Measurements from ENCODE around the gene DHRSX.
A peak's percentile ranks its signal among the peaks of the same experiment; 100 is the strongest.
"Not testable (repeated sequence)": the region's sequence is repeated elsewhere in the genome, so short reads cannot be mapped to it uniquely, and the experiment has no call there.

The DHRSX gene

DNA sequence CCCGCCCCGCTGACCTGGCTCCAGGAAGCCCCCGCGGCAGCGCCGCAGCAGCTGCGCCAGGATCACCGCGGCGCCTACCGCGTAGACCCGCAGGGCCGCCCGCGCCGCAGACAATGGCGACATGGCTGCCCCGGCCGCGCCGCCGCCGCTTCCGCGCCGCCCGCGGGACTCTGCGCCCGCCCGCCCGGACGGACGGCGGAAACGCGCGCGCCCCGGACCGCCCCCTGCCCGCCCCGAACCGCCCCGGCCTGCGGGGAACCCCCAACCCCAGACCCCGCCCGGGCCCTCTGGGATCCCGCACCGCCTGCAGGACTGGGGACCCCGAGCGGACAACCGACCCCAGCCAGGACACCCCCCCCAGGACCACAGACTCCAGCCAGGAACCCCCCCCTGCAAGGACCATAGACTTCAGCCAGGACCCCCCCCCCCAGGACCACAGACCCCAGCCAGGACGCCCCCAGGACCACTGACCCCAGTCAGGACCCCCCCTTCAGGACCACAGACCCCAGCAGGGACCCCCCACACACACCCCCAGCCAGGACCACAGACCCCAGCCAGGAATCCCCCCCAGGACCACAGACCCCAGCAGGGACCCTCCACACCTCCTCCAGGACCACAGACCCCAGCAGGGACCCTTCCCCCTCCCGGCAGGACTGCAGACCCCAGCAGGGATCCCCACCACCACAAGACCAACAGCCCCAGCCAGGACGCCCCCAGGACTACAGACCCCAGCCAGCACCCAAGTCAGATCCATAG lies at the start of gene DHRSX, which contains the start of gene ZBED1:
DHRSX (minus strand) TSS at position 174 of the 756 bp plus-strand sequence; CDS start at position 123, 51 bp downstream.
ZBED1 (minus strand) TSS at position 174 of the 756 bp plus-strand sequence. CDS start 10,257 bp downstream, outside the sequence.
- peak; percentile 70 for DNase-seq

- DNase-seq: no peak
These were observed 49.1 kb upstream of the DHRSX start for GRCh38 chrX:2549876-2550275.

DNA sequence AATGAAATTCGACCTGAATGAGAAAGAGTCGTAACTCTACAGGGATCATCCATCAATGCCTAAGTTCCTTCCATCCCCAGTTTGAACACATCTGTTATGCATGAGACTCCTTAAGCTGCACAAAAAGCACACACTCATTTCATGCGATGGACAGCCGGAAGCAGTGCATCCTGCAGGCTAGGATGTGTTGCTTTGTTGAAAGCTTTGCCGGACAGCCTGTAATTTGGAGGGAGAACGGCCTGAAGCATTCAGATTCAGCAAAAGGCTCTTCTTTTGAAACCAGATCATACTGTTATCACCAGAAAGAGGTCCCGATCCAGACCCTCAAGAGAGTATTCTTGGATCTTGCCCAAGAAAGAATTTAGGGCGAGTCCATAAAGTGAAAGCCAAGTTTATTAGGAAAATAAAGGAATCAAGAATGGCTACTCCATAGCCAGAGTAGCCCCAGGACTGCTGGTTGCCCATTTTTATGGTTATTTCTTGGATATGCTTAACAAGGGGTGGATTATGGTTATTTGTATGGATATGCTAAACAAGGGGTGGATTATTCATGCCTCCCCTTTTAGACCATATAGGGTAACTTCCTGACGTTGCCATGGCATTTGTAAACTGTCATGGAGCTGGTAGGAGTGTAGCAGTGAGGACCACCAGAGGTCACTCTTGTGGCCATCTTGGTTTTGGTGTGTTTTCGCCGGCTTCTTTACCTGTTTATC lies 48.1 kb upstream of the DHRSX start:
- DNase-seq: no peak

- DNase-seq: no peak
These were observed 47.0 kb upstream of the DHRSX start for GRCh38 chrX:2547736-2548135.

GRCh38 chrX:2546496-2546895 lies 45.7 kb upstream of the DHRSX start:
- no peak for DNase-seq

GRCh38 chrX:2545144-2545543 lies 44.4 kb upstream of the DHRSX start:
- DNase-seq: no peak

DNA sequence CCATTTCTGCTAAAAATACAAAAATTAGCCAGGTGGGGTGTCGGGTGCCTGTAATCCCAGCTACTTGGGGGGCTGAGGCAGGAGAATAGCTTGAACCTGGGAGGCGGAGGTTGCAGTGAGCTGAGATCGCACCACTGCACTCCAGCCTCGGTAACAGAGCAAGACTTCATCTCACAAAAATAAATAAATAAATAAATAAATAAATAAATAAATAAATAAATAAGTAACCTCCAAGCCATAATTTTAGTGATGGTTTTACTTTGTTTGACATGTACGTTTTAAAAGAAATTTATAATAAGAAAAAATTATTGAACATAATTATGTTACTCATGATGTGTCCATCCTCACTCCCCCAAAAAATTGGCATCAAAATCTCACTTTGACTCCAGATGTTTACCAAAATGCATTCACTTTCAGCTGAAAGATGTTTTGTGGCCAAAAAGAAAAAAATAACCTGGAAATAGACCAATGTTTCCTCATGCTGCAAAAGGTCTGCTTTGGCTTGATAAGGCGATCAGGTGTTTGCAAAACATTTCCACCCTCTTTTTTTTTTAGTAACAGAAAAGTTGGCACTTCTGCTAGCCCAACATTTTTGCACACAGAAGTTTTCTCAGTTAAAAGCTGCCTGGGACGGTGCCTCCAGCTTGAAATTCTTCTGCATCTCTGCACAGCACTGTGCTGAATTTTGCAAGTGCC lies 42.2 kb upstream of the DHRSX start:
- no peak for DNase-seq

DNA sequence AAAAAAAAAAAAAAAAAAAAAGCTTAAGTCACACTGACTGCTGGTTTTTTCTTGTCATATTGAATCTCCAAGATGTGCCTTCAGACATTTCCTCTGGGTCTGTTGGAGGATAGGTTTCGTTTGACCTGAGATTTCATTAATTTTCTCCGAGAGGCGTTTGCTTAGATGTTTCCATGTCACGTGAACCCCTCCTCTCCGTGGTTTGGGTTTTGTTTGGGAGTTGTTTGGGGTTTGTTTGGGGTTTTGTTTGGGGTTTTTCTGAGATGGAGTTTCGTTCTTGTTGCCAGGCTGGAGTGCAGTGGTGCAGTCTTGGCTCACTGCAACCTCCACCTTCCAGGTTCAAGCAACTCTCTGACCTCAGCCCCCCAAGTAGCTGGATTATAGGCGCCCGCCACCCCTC lies 40.8 kb upstream of the DHRSX start:
- DNase-seq: no peak

DNA sequence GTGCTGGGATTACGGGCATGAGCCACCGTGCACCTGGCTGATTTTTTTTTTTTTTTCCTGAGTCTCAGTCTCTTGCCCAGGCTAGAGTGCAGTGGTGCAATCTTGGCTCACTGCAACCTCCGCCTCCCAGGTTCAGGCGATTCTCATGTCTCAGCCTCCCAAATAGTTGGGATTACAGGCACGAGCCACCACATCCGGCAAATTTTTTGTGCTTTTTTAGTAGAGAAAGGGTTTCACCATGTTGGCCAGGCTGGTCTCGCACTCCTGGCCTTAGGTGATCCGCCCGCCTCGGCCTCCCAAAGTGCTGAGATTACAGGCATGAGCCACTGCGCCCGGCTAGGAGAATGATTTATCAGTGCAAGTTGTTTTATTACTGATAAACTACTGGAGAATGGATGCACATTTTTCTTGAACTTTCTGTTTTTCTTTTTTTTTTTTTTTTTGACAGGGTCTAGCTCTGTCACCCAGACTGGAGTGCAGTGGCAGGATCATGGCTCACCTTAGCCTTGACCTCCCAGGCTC lies 39.7 kb upstream of the DHRSX start:
- DNase-seq: no peak

DNA sequence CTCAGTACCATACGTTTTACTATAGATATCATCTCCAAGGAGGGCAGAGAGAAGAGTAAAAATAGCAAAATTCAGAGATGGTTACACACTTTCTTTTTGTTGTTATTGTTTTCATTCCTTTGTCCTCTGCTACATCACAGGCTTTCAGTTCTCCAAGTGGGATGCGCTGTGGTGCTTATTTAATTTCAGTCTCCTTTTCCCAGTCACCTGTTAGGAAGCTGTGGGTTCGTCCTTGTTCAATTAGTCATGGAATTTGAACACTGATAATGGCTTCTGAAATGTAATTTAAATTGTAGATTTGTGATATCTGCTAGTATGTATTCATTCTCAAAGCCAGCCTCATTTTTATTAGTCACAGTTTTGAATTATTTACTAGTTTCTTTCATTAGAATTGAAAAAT lies 38.8 kb upstream of the DHRSX start:
- no peak for DNase-seq

DNA sequence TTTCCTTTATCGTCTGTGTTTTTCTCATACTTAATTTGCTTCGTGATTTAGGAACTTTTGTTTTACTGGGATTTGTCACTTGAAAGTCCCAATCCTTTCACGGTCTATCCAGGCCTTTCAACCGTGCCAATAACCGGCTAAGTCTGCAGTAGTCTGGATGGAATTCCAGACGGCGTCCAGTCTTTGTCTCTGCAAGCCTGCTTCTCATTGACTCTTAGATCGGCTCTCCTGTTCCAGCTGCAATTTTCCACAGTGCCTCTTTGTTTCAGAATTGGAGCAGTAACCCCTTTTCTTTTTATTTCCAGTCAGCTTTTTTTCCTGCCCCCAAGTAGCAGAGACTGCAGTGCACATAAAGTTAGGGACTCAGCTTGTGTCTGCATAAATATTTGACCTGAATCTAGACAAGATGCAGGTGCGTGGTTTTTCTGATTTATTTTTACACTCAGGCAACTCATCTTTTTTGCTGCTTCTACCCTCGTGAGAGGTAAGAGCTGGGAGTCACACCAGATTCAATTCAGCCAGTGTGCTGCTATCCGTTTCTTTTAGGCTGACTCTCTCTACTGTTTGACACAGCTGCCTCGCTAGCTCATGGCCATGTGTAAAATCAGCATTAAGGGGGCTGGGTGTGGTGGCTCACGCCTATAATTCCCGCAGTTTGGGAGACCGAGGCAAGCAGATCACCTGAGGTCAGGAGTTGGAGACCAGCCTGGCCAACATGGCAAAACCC lies 37.4 kb upstream of the DHRSX start:
- DNase-seq: no peak

DNA sequence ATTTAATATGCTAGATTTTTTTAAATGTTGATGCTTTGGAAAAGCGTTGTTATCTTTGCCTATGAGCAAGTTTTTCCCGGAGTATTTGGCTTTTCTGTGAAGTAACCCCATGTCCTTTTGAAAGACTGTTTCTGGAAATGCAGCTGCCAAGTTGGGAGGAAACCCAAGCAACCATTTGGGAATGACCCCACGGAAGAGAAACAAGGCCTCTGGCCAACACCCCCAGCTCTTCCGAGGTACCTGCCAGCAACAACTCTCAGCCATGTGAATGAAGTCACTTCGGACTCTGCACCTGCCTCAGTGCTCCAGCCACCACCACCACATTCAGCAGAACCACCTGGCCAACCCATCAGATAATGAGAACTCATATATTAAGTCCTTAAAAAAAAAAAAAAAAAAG lies 36.2 kb upstream of the DHRSX start:
- DNase-seq: no peak

- DNase-seq: no peak
These were observed 35.4 kb upstream of the DHRSX start for GRCh38 chrX:2536141-2536540.

DNA sequence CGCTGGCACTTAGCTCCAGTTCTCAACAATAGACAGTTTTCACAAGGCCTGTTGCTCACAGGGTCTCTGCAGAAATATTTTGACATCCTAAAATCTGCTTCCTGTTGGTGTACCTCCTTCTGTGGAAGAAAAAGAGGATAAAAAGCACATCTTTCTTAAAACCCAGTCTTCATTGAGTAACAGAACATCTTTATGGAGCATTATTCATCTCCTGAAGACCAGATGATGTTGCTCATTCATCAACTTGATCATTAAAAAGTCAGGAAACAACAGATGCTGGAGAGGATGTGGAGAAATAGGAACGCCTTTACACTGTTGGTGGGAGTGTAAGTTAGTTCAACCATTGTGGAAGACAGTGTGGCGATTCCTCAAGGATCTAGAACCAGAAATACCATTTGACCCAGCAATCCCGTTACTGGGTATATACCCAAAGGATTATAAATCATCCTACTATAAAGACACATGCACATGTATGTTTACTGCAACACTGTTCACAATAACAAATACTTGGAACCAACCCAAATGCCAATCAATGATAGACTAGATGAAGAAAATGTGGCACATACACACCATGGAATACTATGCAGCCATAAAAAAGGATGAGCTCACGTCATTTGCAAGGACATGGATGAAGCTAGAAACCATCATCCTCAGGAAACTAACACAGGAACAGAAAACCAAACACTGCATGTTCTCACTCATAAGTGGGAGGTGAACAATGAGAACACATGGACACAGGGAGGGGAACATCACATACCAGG lies 33.7 kb upstream of the DHRSX start:
- not testable (repeated sequence) for DNase-seq

DNA sequence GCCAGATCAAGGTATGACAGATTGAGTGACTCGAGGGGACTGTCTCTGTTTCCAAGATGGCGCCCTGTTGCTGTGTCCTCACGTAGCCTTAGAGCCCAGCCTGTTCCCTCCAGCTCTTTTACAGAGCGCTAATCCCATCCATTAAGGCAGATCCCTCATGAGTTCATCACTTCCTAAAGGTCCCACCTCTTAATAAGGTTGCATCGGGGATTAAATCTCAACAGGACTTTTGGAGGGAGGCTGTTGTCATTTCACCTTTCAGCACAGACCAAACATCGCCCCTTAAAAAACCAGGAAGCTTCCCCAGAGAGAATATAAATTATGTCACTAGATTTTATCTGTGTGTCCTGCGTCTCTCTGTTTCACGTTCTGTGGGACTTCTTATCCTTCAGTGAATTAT lies 32.6 kb upstream of the DHRSX start:
- no peak for DNase-seq

DNA sequence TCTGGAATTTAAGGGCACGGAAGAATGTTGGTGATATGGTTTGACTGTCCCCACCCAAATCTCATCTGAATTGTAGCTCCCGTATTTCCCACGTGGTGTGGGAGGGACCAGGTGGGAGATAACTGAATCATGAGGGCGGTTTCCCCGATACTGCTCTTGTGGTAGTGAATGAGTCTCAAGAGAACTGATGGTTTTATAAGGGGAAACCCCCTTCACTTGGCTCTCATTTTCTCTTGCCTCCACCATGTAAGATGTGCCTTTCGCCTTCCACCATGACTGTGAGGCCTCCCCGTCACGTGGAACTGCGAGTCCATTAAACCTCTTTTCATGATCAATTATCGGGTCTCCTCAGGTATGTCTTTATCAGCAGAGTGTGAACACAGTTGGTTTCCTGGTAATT lies 25.6 kb upstream of the DHRSX start:
- DNase-seq: no peak

DNA sequence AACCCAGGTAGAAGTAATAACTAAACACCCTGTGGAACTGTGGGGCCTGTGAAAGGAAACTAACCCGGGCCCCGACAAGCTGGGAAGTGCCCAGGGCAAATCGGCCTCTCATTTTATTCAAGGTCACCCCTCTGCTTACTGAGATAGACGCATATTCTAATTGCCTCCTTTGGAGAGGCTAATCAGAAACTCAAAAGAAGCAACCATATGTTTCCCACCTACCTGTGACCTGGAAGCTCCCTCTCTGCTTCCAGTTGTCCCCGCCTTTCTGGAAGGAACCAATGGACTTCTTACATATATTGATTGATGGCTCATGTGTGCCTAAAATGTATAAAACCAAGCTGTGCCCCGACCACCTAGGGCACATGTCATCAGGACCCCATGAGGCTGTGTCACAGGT lies 23.1 kb upstream of the DHRSX start:
- no peak for DNase-seq

- no peak for DNase-seq
These were observed 21.2 kb upstream of the DHRSX start for GRCh38 chrX:2521927-2522386.

DNA sequence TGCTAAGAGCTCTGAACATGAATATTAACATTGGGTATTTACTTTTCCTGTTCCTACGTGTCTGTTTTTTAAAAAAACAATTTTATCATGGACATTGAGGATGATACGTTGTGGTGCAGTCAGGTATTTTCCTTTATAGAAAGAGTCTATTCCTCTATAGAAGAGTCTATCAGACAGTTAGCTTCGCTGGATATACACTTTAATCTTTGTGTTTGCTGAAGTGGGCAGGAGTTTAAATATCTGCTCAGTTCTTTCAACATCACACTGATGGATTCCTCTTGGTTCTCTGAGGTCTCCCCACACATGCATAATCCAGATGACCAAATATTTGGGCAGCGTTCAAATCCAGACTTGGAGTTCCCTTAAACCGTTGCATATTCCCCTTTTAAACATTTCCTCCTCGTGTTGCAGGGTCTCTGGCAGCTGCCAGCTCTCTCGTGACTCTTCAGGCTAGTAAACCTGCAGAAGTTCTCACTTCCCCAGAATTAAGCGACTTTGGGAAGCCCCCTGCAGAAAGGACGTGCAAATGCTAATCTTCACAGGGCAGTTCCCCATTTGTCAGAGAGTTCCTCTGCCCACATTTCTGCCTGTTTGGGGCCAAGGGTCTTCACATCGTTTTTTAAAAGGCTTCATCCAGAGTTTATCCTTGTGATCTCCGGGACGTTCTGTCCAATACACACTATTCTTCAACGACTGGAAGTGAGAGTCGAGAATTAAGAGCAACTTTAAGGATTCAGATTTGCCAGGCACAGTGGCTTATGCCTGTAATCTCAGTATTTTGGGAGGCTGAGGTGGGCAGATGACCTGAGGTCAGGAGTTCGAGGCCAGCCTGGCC lies 20.5 kb upstream of the DHRSX start:
- DNase-seq: no peak

- DNase-seq: no peak
These were observed 19.8 kb upstream of the DHRSX start for GRCh38 chrX:2520539-2520938.

- not testable (repeated sequence) for DNase-seq
These were observed 18.9 kb upstream of the DHRSX start for GRCh38 chrX:2519638-2520037.

All from stimulated activated CD8-positive, alpha-beta memory T cell treated with anti-CD3 and anti-CD28 coated beads, Interleukin-4, amount 100 ng/mL, for 48 hours (primary cell).